Thymus (tissue), 11 donors: ENCODE data around the gene HOXA3. TPM values are rescaled to one million over a fixed set of nuclear protein-coding genes. Genes with fewer than 3 reads are reported as not detected.

Experiments used
- DNase-seq, 9 donors: peaks; one replicate each; pipeline ENCODE4 v3.0.0-alpha.2; 2013; ENCODE audit warnings: low spot score in 9 of 9, low read depth in 6 of 9, missing footprints in 1 of 9
- H3K27ac ChIP-seq, 2 donors: one replicate each; pipeline ENCODE4 v1.5.1; 2013; ENCODE audit warnings: control low read depth in 1 of 2, low read depth in 1 of 2, low read length in 1 of 2, mild to moderate bottlenecking in 1 of 2, moderate library complexity in 1 of 2
- H3K27me3 ChIP-seq, 2 donors: one replicate each; pipeline ENCODE4 v1.5.1; 2013; ENCODE audit warnings: low read length in 1 of 2; ENCODE audit not compliant: control insufficient read depth in 2 of 2, insufficient read depth in 1 of 2
- H3K36me3 ChIP-seq, 2 donors: one replicate each; pipeline ENCODE4 v1.5.1; 2013; ENCODE audit warnings: low read length in 1 of 2, mild to moderate bottlenecking in 1 of 2, moderate library complexity in 1 of 2; ENCODE audit not compliant: control insufficient read depth in 2 of 2, insufficient read depth in 2 of 2
- H3K4me1 ChIP-seq, 2 donors: one replicate each; pipeline ENCODE4 v1.5.1; 2013; ENCODE audit warnings: low read length in 2 of 2; ENCODE audit not compliant: control insufficient read depth in 2 of 2, insufficient read depth in 2 of 2
- H3K4me3 ChIP-seq, 2 donors: one replicate each; pipeline ENCODE4 v1.5.1; 2013; ENCODE audit warnings: low read length in 2 of 2, control low read depth in 1 of 2, mild to moderate bottlenecking in 1 of 2
- H3K9me3 ChIP-seq, 2 donors: one replicate each; pipeline ENCODE4 v1.5.1; 2013; ENCODE audit warnings: low read length in 1 of 2, mild to moderate bottlenecking in 1 of 2; ENCODE audit not compliant: control insufficient read depth in 2 of 2, insufficient read depth in 1 of 2
- WGBS: extraction: QIAGEN DNeasy Blood & Tissue Kit; methylation state at CpG from one replicate; pipeline ENCODE4 v1.1.7; 2013; 5-methylcytosine and 5-hydroxymethylcytosine counted together
- polyA plus RNA-seq: library from polyadenylated mRNA; stranded (reverse); fragments of 200-250 nt; gene quantifications from one replicate; pipeline ENCODE4 v1.2.3, GENCODE V29; 2013
- total RNA-seq: library from RNA; stranded (reverse); fragments of 120-200 nt; gene quantifications from one replicate; pipeline ENCODE4 v1.2.4, GENCODE V29; 2013
- donor health status: healthy.

HOXA3 gene
- total and polyA plus RNA-seq, 2 donors: 0.80 to 5.5 TPM

DNA sequence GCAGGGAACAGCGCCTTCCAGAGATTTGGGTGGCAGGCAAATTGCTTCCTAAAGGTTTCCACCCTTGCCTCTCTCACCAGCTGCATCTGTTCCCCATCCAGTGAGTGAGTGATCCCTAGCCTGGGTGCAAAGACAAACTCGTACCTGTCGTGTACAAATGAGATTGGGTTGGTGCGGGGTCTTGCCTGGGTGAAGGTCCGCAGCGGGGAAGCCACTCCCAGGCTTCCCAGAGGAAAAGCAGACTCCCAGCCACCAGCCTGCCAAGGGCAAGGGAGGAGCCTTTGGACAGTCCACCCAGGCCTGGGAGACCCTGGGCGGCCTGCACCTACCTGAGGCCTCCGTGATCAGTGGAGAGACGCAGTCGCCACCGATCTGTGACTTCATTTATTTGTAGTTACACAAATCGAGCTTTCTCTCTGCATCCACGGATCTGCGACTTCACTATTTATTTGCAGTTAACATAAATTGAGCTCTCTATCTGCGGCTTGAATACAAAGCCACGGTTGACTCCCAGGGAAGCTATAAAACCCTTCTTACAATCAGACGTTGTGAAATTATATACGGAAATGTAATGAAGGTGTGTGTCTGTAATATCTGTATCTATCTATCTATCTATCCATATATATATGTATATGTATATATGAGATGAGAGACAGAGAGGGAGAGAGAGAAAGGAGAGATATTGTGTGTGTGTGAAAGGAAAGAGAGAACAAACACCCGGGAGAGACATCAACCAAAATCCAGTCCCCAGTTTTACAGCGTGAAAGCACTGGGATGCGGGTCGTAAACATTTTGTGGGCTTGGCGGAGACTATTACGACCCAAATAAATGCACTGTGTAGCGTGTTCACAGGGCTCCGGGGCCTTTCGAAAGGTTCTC is 7.1 kb upstream of the HOXA3 start:
- DNase-seq: no peak
- H3K36me3 ChIP-seq: peaks cover 0 to 3% of the 10 kb centered on the region in 2 donors
- peaks cover 90 to 100% of the 10 kb centered on the region in 2 donors for H3K27me3 ChIP-seq
- peaks cover 3 to 30% of the 10 kb centered on the region in 2 donors for H3K9me3 ChIP-seq
- H3K4me3 ChIP-seq: peak overlapping the region in 1 of 2 donors; percentile 73
- peaks cover 24 to 60% of the 10 kb centered on the region in 2 donors for H3K4me1 ChIP-seq
- H3K27ac ChIP-seq: no peak overlapping the region
- WGBS: 47% methylated on average over 27 of the region's 27 CpGs

DNA sequence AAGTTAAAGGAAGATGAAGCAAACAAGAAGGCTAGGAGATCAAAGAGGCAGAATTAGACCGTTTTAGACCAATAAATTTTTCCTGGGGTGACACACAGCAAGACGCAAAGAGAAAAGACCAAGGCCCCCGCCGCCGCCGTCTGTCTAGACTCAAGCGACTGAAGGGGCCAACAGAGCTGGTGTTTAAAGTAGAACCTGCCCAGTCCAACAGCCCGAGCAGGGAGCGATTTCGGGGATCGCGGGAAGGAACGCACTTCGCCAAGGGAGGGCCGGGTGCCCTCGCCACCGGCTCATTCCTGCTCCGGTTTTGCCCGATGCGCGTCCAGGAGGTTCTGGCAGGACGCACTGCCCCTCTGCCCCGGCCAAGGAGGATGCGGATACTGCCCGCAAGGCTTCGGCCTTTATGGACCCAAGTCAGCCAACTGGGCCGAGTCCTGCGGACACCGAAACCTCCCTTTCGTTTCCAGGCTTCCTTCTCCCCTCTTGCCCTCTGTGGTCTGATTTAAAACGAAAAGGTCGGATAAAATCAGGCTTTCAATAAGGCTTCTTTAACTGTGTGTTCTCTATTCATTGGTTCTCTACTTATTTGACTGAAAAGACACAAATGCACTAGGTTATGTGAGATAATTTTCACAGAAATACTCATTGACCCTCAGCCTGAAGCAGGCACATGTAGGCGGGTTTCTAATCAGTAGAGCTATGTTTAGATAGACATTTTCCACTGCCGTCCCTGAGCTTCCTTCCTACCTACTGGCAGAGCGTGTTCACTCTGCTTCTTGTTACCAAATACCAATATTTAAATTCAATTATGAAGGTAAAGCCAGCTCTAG is 6.3 kb upstream of the HOXA3 start:
- H3K36me3 ChIP-seq: peaks cover 0 to 3% of the 10 kb centered on the region in 2 donors
- DNase-seq: no peak
- H3K4me1 ChIP-seq: peaks cover 26 to 54% of the 10 kb centered on the region in 2 donors
- H3K9me3 ChIP-seq: peaks cover 3 to 25% of the 10 kb centered on the region in 2 donors
- H3K4me3 ChIP-seq: no peak overlapping the region
- WGBS: 24% methylated on average over 35 of the region's 35 CpGs
- H3K27ac ChIP-seq: peak overlapping the region in 1 of 2 donors; percentile 8
- peaks cover 93 to 100% of the 10 kb centered on the region in 2 donors for H3K27me3 ChIP-seq

GRCh38 chr7:27157702-27158431 is 5.5 kb upstream of the HOXA3 start:
- whole genome bisulfite sequencing: 6% methylated on average over 30 of the region's 30 CpGs
- H3K27ac ChIP-seq: no peak overlapping the region
- no peaks in the 10 kb centered on the region for H3K36me3 ChIP-seq
- H3K27me3 ChIP-seq: peaks cover 94 to 100% of the 10 kb centered on the region in 2 donors
- peaks cover 3 to 26% of the 10 kb centered on the region in 2 donors for H3K9me3 ChIP-seq
- DNase-seq: peak in 1 of 9 donors; percentile 41
- peaks cover 26 to 51% of the 10 kb centered on the region in 2 donors for H3K4me1 ChIP-seq
- no peak overlapping the region for H3K4me3 ChIP-seq

- H3K9me3 ChIP-seq: peaks cover 3 to 31% of the 10 kb centered on the region in 2 donors
- peak in 1 of 9 donors; percentile 37 for DNase-seq
- WGBS: 7% methylated on average over 30 of the region's 30 CpGs
- H3K36me3 ChIP-seq: no peaks in the 10 kb centered on the region
- peaks cover 30 to 55% of the 10 kb centered on the region in 2 donors for H3K4me1 ChIP-seq
- peaks cover 96 to 100% of the 10 kb centered on the region in 2 donors for H3K27me3 ChIP-seq
- H3K4me3 ChIP-seq: peak overlapping the region in 1 of 2 donors; percentile 60
- no peak overlapping the region for H3K27ac ChIP-seq
These were observed 4.7 kb upstream of the HOXA3 start for GRCh38 chr7:27156916-27157701.

- peaks cover 30 to 61% of the 10 kb centered on the region in 2 donors for H3K4me1 ChIP-seq
- H3K4me3 ChIP-seq: peak within 1 kb of the TSS; percentile 46 to 60
- H3K9me3 ChIP-seq: peaks cover 3 to 37% of the 10 kb centered on the region in 2 donors
- peak in 1 of 9 donors; percentile 58 for DNase-seq
- no peak within 1 kb of the TSS for H3K27ac ChIP-seq
- no peaks in the 10 kb centered on the region for H3K36me3 ChIP-seq
- WGBS: under 1% methylated on average over 33 of the region's 33 CpGs
- H3K27me3 ChIP-seq: peaks cover 94 to 100% of the 10 kb centered on the region in 2 donors
These were observed 4.1 kb upstream of the HOXA3 start, which contains the start of gene HOXA7 for GRCh38 chr7:27156508-27156898. TSS of gene HOXA7 (minus strand) at chr7:27156675. CDS start at chr7:27156545, 130 bp downstream.

- Histone ChIP-seq H3K4me1 (peaks cover 32 to 62% of the 10 kb centered on the region in 2 donors), H3K27ac (no peak overlapping the region), H3K4me3 (peak overlapping the region; percentile 46 to 60), H3K36me3 (no peaks in the 10 kb centered on the region), H3K9me3 (peaks cover 3 to 43% of the 10 kb centered on the region in 2 donors), H3K27me3 (peaks cover 95 to 100% of the 10 kb centered on the region in 2 donors)
- peak in 1 of 9 donors; percentile 65 for DNase-seq
- 1% methylated on average over 63 of the region's 63 CpGs for WGBS
These were observed 3.6 kb upstream of the HOXA3 start for GRCh38 chr7:27155816-27156507.

DNA sequence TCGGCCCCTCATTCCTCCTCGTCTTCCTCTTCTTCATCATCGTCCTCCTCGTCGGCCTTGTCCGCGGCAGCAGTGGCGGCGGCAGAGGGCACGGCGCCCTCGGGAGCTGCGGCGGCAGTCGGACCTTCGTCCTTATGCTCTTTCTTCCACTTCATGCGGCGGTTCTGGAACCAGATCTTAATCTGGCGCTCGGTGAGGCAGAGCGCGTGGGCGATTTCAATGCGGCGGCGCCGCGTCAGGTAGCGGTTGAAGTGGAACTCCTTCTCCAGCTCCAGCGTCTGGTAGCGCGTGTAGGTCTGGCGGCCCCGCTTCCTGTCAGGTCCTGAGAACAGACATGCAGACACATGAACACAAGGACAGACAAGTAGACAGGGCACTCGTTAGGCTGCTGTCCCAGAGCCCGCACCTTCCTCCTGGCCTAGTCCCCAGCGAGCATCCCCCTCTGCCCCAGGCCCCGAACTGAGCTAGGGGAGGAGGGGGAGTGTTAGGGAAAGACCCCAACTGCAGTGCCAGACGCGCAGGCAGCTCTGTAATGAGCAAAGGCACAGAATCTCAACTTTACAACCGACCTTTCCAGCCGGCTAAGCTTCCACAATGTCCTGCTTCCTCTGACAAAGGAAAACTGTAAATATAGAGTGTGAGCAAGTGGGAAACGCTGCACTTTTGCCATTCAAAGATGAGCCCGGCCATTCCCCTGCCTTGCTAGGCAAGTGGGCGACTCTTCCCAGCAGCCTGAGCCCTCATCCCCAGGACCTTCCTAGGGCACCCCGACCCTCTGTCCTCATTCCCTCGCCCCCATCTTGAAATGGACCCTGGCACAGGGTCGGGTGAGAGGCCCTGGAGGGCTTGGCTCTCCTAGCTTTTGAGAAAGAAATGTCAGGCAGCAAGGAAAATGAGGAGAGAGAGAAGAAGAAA is 2.8 kb upstream of the HOXA3 start:
- 9% methylated on average over 48 of the region's 48 CpGs for WGBS
- Histone ChIP-seq H3K9me3 (peaks cover 3 to 48% of the 10 kb centered on the region in 2 donors), H3K4me1 (peaks cover 27 to 61% of the 10 kb centered on the region in 2 donors), H3K27ac (no peak overlapping the region), H3K36me3 (no peaks in the 10 kb centered on the region), H3K27me3 (peaks cover 94 to 100% of the 10 kb centered on the region in 2 donors), H3K4me3 (peak overlapping the region in 1 of 2 donors; percentile 60)
- DNase-seq: peak in 1 of 9 donors; percentile 62
